HEK293 (cell line): ENCODE results near the gene CELSR3.

Source experiments
- ZNF202 ChIP-seq: fragments of 450-650 bp; formaldehyde crosslinking; IDR thresholded peaks from 2 replicates; pipeline ENCODE4 v1.5.1; 2016; ENCODE audit warnings: missing biosample characterization, missing genetic modification characterization, borderline replicate concordance
- ZNF311 ChIP-seq: fragments of 450-650 bp; formaldehyde crosslinking; IDR thresholded peaks from 2 replicates; pipeline ENCODE4 v1.5.1; 2017; ENCODE audit warnings: missing biosample characterization, missing genetic modification characterization, borderline replicate concordance
- ZNF335 ChIP-seq: fragments of 450-650 bp; formaldehyde crosslinking; conservative IDR thresholded peaks from 2 replicates; pipeline ENCODE4 v1.5.1; 2016; ENCODE audit warnings: missing biosample characterization, missing genetic modification characterization
- ZNF513 ChIP-seq: fragments of 450-650 bp; IDR thresholded peaks from 2 replicates; pipeline ENCODE4 v1.5.1; 2018; ENCODE audit warnings: missing biosample characterization, missing genetic modification characterization
- ZNF776 ChIP-seq: fragments of 450-650 bp; formaldehyde crosslinking; IDR thresholded peaks from 2 replicates; pipeline ENCODE4 v1.5.0; 2017; ENCODE audit warnings: missing biosample characterization, missing genetic modification characterization, borderline replicate concordance
- TF ChIP-seq, protein P1 (sequence below): fragments of 450-650 bp; formaldehyde crosslinking; IDR thresholded peaks from 2 replicates; pipeline ENCODE4 v1.5.1; 2016; ENCODE audit warnings: missing biosample characterization, missing genetic modification characterization
- TF ChIP-seq, protein P2 (sequence below): fragments of 450-650 bp; formaldehyde crosslinking; IDR thresholded peaks from 2 replicates; pipeline ENCODE4 v1.5.1; 2016; ENCODE audit warnings: missing biosample characterization, missing genetic modification characterization

DNA sequence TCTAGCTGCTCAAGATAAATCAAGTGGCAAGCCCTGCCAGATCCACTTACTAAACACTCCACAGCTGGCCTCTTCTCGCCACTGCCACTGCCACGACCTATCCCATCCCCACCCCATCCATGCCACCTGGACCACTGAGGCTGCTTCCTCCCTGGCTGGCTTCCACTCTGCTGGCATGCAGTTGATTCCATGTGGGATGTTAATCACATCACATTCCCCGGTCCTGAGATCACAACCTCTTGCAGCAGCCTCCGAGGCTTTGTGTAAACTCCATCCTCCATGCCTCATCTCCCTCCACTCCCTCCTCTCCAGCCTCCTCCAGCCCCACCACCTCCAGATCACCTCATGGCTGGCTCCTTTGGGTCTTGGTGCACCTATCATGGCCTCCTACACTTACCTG, 15.4 kb upstream of the CELSR3 start:
- TF ChIP-seq, protein P1, sequence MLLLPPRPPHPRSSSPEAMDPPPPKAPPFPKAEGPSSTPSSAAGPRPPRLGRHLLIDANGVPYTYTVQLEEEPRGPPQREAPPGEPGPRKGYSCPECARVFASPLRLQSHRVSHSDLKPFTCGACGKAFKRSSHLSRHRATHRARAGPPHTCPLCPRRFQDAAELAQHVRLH: no peak
- TF ChIP-seq ZNF513 (tag by site-specific recombination): no peak
- TF ChIP-seq ZNF335 (tag by site-specific recombination): no peak
- no peak for TF ChIP-seq ZNF311 (tag by site-specific recombination)
- TF ChIP-seq, protein P2, sequence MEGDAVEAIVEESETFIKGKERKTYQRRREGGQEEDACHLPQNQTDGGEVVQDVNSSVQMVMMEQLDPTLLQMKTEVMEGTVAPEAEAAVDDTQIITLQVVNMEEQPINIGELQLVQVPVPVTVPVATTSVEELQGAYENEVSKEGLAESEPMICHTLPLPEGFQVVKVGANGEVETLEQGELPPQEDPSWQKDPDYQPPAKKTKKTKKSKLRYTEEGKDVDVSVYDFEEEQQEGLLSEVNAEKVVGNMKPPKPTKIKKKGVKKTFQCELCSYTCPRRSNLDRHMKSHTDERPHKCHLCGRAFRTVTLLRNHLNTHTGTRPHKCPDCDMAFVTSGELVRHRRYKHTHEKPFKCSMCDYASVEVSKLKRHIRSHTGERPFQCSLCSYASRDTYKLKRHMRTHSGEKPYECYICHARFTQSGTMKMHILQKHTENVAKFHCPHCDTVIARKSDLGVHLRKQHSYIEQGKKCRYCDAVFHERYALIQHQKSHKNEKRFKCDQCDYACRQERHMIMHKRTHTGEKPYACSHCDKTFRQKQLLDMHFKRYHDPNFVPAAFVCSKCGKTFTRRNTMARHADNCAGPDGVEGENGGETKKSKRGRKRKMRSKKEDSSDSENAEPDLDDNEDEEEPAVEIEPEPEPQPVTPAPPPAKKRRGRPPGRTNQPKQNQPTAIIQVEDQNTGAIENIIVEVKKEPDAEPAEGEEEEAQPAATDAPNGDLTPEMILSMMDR (tag by site-specific recombination): no peak
- no peak for TF ChIP-seq ZNF202 (tag by site-specific recombination)
- no peak for TF ChIP-seq ZNF776 (tag by site-specific recombination)
